PC-3 (cell line): Measurements from ENCODE around the gene ZNF337. TPM values are rescaled to one million over a fixed set of nuclear protein-coding genes. Genes with fewer than 3 reads are reported as not detected.

Experiments
- ATAC-seq: fragments of 200-7000 bp; cut with Tn5 transposase; 2 replicates; pipeline ENCODE4 v1.9.1; 2020; ENCODE audit warnings: mild to moderate bottlenecking, moderate library complexity
- BruUV-seq: library from RNA; stranded (reverse); fragments of 400-500 nt; replicated peaks from 2 replicates; lab custom pipeline; 2021; lab: Mats Ljungman, UMichigan
- CTCF ChIA-PET: fragments of 300-600 bp; sonication (Branson Sonifier 250); formaldehyde crosslinking; loops from one replicate; lab custom pipeline; 2022; ENCODE audit warnings: antibody characterized with exemption; lab: Charles Lee
- POLR2A ChIA-PET: fragments of 300-600 bp; sonication (Branson Sonifier 250); formaldehyde crosslinking; loops from one replicate; lab custom pipeline; 2022; ENCODE audit warnings: antibody characterized with exemption; ENCODE audit not compliant: unreplicated experiment; lab: Charles Lee
- DNase-seq: peaks from one replicate; pipeline ENCODE4 v3.0.0-alpha.2; 2015
- H2AFZ ChIP-seq: fragments of 300-600 bp; sonication (generic); 2 replicates; pipeline ENCODE4 v1.6.0; 2016; ENCODE audit warnings: antibody characterized with exemption, low read length
- H3F3A ChIP-seq: fragments of 300-600 bp; sonication (generic); one replicate; pipeline ENCODE4 v1.6.0; 2017; ENCODE audit warnings: antibody characterized with exemption, low read length, control low read depth, mild to moderate bottlenecking; ENCODE audit not compliant: unreplicated experiment
- H3K27ac ChIP-seq: fragments of 300-600 bp; sonication (generic); 2 replicates; pipeline ENCODE4 v1.5.1; 2016; ENCODE audit warnings: mild to moderate bottlenecking, low read length
- H3K27me3 ChIP-seq: fragments of 300-600 bp; sonication (generic); 2 replicates; pipeline ENCODE4 v1.6.1; 2016; ENCODE audit warnings: low read length, mixed read lengths
- H3K36me3 ChIP-seq: fragments of 300-600 bp; sonication (generic); 2 replicates; pipeline ENCODE4 v1.6.1; 2016; ENCODE audit warnings: low read depth, mixed run types, low read length, mixed read lengths
- H3K4me1 ChIP-seq: fragments of 300-600 bp; sonication (generic); 2 replicates; pipeline ENCODE4 v1.5.1; 2016; ENCODE audit warnings: low read length; ENCODE audit not compliant: insufficient read depth
- H3K4me2 ChIP-seq: fragments of 300-600 bp; sonication (generic); 2 replicates; pipeline ENCODE4 v1.6.0; 2016; ENCODE audit warnings: low read length
- H3K4me3 ChIP-seq: fragments of 300-600 bp; sonication (generic); 2 replicates; pipeline ENCODE4 v1.5.1; 2016; ENCODE audit warnings: mild to moderate bottlenecking, low read length, mixed read lengths
- H3K79me2 ChIP-seq: fragments of 300-600 bp; sonication (generic); 2 replicates; pipeline ENCODE4 v1.6.1; 2017; ENCODE audit warnings: low read length, mixed read lengths
- H3K9ac ChIP-seq: fragments of 300-600 bp; sonication (generic); 2 replicates; pipeline ENCODE4 v1.6.0; 2016; ENCODE audit warnings: mild to moderate bottlenecking, low read length
- H3K9me2 ChIP-seq: fragments of 300-600 bp; sonication (generic); replicated peaks from 2 replicates; pipeline ENCODE4 v1.6.1; 2016; ENCODE audit warnings: mixed run types, low read length, mixed read lengths
- H3K9me3 ChIP-seq: fragments of 300-600 bp; sonication (generic); 2 replicates; pipeline ENCODE4 v1.6.1; 2016; ENCODE audit warnings: low read length, mixed read lengths
- H4K20me1 ChIP-seq: fragments of 300-600 bp; sonication (generic); 2 replicates; pipeline ENCODE4 v1.6.1; 2016; ENCODE audit warnings: low read length, mixed read lengths
- CTCF ChIP-seq: fragments of 300-600 bp; sonication (generic); conservative IDR thresholded peaks from 2 replicates; pipeline ENCODE4 v1.5.1; 2017; ENCODE audit warnings: antibody characterized with exemption, low read depth, mild to moderate bottlenecking, low read length
- EZH2 ChIP-seq: fragments of 300-600 bp; sonication (generic); IDR thresholded peaks from one replicate; pipeline ENCODE4 v1.6.1; 2017; ENCODE audit warnings: antibody characterized with exemption, mild to moderate bottlenecking, low read length; ENCODE audit not compliant: unreplicated experiment
- EZH2phosphoT487 ChIP-seq: fragments of 300-600 bp; sonication (generic); IDR thresholded peaks from 2 replicates; pipeline ENCODE4 v1.6.1; 2018; ENCODE audit warnings: mild to moderate bottlenecking, antibody characterized with exemption, low read length, borderline replicate concordance
- intact Hi-C: fragments of 100-400 bp; cut with micrococcal nuclease; formaldehyde crosslinking; loops from 2 replicates; pipeline ENCODE4 v1.9.0; 2023
- total RNA-seq: library from RNA; depleted of rRNA; stranded (reverse); fragments of >200 nt; gene quantifications from 2 replicates; pipeline ENCODE4 v1.2.3, GENCODE V29; 2014

ZNF337 gene
- total RNA-seq, 1 experiment from 2014 or later: 12.8 TPM

GRCh38 chr20:25699914-25700313 lies 3.3 kb upstream of the ZNF337 start:
- Histone ChIP-seq H4K20me1 (no peaks in the 10 kb centered on the region), H3K9me3 (peaks cover 14% of the 10 kb centered on the region), H3K27ac (no peak overlapping the region), H3K9ac (no peak overlapping the region), H3K27me3 (no peaks in the 10 kb centered on the region), H3K36me3 (peaks cover 6% of the 10 kb centered on the region; the same call in 1 of the 2 replicates), H3K4me1 (peaks cover 8% of the 10 kb centered on the region; the same call in 1 of the 2 replicates), H3F3A (no peaks in the 10 kb centered on the region), H3K9me2 (no peaks in the 10 kb centered on the region), H3K4me3 (no peak overlapping the region), H3K4me2 (no peak overlapping the region), H2AFZ (no peak overlapping the region), H3K79me2 (peaks cover 15% of the 10 kb centered on the region)
- intact Hi-C loops: no loop called here
- DNase-seq: peak; percentile 23
- TF ChIP-seq CTCF (no peak), EZH2 (no peak), EZH2phosphoT487 (no peak)
- ChIA-PET CTCF (no interaction called here), POLR2A (no interaction called here)
- no peak for ATAC-seq
- BruUV-seq: no TSS peak

- TF ChIP-seq EZH2phosphoT487: no peak
- TF ChIP-seq CTCF: no peak
- no peak for TF ChIP-seq EZH2
- TSS peak; percentile 54 for BruUV-seq
- DNase-seq (no peak), ATAC-seq (no peak)
- POLR2A ChIA-PET: no interaction called here
- Histone ChIP-seq H3K4me2 (peak overlapping the region; percentile 79), H3K4me3 (peak overlapping the region; percentile 92), H4K20me1 (no peaks in the 10 kb centered on the region), H3K79me2 (peaks cover 23% of the 10 kb centered on the region), H3K27ac (no peak overlapping the region), H3K9ac (peak overlapping the region; percentile 91), H3K4me1 (peaks cover 8% of the 10 kb centered on the region; the same call in 1 of the 2 replicates), H3K27me3 (no peaks in the 10 kb centered on the region), H3K9me3 (peaks cover 14% of the 10 kb centered on the region), H2AFZ (peak overlapping the region; percentile 83), H3K9me2 (no peaks in the 10 kb centered on the region), H3F3A (no peaks in the 10 kb centered on the region), H3K36me3 (peaks cover 6% of the 10 kb centered on the region; the same call in 1 of the 2 replicates)
- intact Hi-C loops: loop anchor here (2.0 kb wide), 1 partner anchor 74 kb away; no protein-coding TSS in a partner anchor
- CTCF ChIA-PET: no interaction called here
Measured at GRCh38 chr20:25697132-25697446, 436 bp upstream of the ZNF337 start.

- Histone ChIP-seq H3K79me2 (peaks cover 23% of the 10 kb centered on the region), H3K9ac (peak overlapping the region; percentile 91), H3K27me3 (no peaks in the 10 kb centered on the region), H3K4me1 (peaks cover 8% of the 10 kb centered on the region; the same call in 1 of the 2 replicates), H3K9me3 (peaks cover 14% of the 10 kb centered on the region), H4K20me1 (no peaks in the 10 kb centered on the region), H2AFZ (peak overlapping the region; percentile 83), H3K4me3 (peak overlapping the region; percentile 92), H3K4me2 (peak overlapping the region; percentile 79), H3K9me2 (no peaks in the 10 kb centered on the region), H3F3A (no peaks in the 10 kb centered on the region), H3K36me3 (peaks cover 6% of the 10 kb centered on the region; the same call in 1 of the 2 replicates), H3K27ac (peak overlapping the region; percentile 10)
- BruUV-seq: TSS peak; percentile 43
- POLR2A ChIA-PET: no interaction called here
- intact Hi-C loops: loop anchor here (2.0 kb wide), 1 partner anchor 73 kb away; no protein-coding TSS in a partner anchor
- ATAC-seq (peak; percentile 10), DNase-seq (peak; percentile 22)
- CTCF ChIA-PET: no interaction called here
- TF ChIP-seq EZH2phosphoT487 (no peak), EZH2 (no peak), CTCF (no peak)
Measured at GRCh38 chr20:25695532-25696370, 902 bp downstream of the ZNF337 start.
